Peyer's patch (tissue), 4 donors: Measurements from ENCODE around the gene RAB24. TPM values are rescaled to one million over a fixed set of nuclear protein-coding genes. Genes with fewer than 3 reads are reported as not detected.
"Not testable (repeated sequence)": the region's sequence is repeated elsewhere in the genome, so short reads cannot be mapped to it uniquely, and the experiment has no call there.

Experiments used
- DNase-seq, 3 donors: peaks; one replicate each; pipeline ENCODE4 v3.0.0-alpha.2; 2017 to 2019
- H3K27ac ChIP-seq, 4 donors: fragments of 200-600 bp; sonication (generic); one replicate each; pipeline ENCODE4 v1.5.1; 2016 to 2019
- H3K27me3 ChIP-seq, 2 donors: fragments of 200-600 bp; sonication (generic); one replicate each; pipeline ENCODE4 v1.5.1; 2019
- H3K36me3 ChIP-seq, 3 donors: fragments of 200-600 bp; sonication (generic); one replicate each; pipeline ENCODE4 v1.5.1; 2016 to 2019
- H3K4me1 ChIP-seq, 4 donors: fragments of 200-600 bp; sonication (generic); one replicate each; pipeline ENCODE4 v1.5.1; 2016 to 2019
- H3K4me3 ChIP-seq, 4 donors: fragments of 200-600 bp; sonication (generic); 1 replicate in 3 of 4; 2 replicates in 1 of 4; pipeline ENCODE4 v1.5.1; 2016 to 2019; ENCODE audit warnings: mild to moderate bottlenecking in 1 of 4
- H3K9me3 ChIP-seq, 4 donors: fragments of 200-600 bp; sonication (generic); one replicate each; pipeline ENCODE4 v1.5.1; 2016 to 2019; ENCODE audit warnings: mild to moderate bottlenecking in 1 of 4
- POLR2A ChIP-seq, 2 donors: fragments of 450-650 bp; IDR thresholded peaks; one replicate each; pipeline ENCODE4 v1.5.1; 2017; ENCODE audit warnings: antibody characterized with exemption in 2 of 2, mild to moderate bottlenecking in 2 of 2, moderate library complexity in 2 of 2
- total RNA-seq, 4 donors: library from RNA; depleted of rRNA; stranded (reverse); fragments of >200 nt; gene quantifications; one replicate each; pipeline ENCODE4 v1.1.0, GENCODE V29; 2016
- TF ChIP-seq, protein P1 (sequence below), 6 experiments: fragments of 450-650 bp in 4 of 6; fragments of 200-600 bp in 2 of 6; sonication (generic) in 1 of 6; IDR thresholded peaks; one replicate each; pipeline ENCODE4 v1.5.1; 2017 to 2019; ENCODE audit warnings: antibody characterized with exemption in 6 of 6, mild to moderate bottlenecking in 3 of 6, moderate library complexity in 1 of 6

The RAB24 gene
- total RNA-seq, 4 donors from 2014 or later = 37.0 to 58.6 (median 46.3) TPM

DNA sequence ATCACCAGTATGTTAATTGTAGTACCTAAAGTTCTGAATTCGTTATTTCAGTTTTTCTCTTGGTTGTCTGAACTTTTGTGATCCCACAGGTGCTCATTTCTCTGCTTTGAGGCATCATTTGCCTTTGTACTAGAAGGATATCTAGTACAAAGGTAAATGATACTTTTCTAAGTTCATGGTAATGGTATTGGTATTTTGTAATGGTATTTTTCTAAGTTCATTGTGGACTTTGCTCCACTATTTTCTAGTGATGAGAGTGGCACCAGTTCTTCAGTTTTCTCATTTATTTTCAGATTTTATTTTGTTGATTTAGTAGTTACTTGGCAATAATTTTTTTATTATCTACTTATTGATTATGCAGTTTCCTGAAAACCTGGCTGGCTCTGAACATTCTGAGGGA, 42.0 kb downstream of the RAB24 start:
- Histone ChIP-seq H3K9me3 (no peaks in the 10 kb centered on the region), H3K4me1 (no peaks in the 10 kb centered on the region), H3K36me3 (peaks cover 0 to 78% (median 3%) of the 10 kb centered on the region in 3 donors), H3K27ac (no peak overlapping the region), H3K4me3 (no peak overlapping the region), H3K27me3 (no peaks in the 10 kb centered on the region)
- TF ChIP-seq POLR2A (IDR thresholded peaks at IDR 0.05) = no peak
- TF ChIP-seq, protein P1, sequence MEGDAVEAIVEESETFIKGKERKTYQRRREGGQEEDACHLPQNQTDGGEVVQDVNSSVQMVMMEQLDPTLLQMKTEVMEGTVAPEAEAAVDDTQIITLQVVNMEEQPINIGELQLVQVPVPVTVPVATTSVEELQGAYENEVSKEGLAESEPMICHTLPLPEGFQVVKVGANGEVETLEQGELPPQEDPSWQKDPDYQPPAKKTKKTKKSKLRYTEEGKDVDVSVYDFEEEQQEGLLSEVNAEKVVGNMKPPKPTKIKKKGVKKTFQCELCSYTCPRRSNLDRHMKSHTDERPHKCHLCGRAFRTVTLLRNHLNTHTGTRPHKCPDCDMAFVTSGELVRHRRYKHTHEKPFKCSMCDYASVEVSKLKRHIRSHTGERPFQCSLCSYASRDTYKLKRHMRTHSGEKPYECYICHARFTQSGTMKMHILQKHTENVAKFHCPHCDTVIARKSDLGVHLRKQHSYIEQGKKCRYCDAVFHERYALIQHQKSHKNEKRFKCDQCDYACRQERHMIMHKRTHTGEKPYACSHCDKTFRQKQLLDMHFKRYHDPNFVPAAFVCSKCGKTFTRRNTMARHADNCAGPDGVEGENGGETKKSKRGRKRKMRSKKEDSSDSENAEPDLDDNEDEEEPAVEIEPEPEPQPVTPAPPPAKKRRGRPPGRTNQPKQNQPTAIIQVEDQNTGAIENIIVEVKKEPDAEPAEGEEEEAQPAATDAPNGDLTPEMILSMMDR (IDR thresholded peaks at IDR 0.05) = no peak
- DNase-seq = no peak

DNA sequence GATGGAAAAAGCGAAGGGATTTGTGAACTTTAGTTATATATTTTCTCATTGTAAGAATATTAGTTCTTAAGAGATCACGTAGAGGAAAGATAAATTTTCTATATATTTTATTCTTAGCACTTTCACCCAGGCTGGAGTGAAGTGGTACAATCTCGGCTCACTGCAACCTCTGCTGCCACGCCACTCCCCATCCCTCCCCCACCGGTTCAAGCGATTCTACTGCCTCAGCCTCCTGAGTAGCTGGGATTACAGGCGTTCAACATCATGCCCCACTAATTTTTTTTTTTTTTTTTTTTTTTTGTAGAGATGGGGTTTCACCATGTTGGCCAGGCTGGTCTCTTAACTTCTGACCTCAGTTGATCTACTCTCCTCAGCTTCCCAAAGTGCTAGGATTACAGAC, 42.6 kb downstream of the RAB24 start:
- Histone ChIP-seq H3K9me3 (no peaks in the 10 kb centered on the region), H3K27ac (no peak overlapping the region), H3K4me1 (no peaks in the 10 kb centered on the region), H3K27me3 (no peaks in the 10 kb centered on the region), H3K36me3 (peaks cover 0 to 77% (median 3%) of the 10 kb centered on the region in 3 donors), H3K4me3 (no peak overlapping the region)
- no peak for TF ChIP-seq POLR2A (IDR thresholded peaks at IDR 0.05)
- TF ChIP-seq, protein P1 (IDR thresholded peaks at IDR 0.05) = no peak
- no peak for DNase-seq

DNA sequence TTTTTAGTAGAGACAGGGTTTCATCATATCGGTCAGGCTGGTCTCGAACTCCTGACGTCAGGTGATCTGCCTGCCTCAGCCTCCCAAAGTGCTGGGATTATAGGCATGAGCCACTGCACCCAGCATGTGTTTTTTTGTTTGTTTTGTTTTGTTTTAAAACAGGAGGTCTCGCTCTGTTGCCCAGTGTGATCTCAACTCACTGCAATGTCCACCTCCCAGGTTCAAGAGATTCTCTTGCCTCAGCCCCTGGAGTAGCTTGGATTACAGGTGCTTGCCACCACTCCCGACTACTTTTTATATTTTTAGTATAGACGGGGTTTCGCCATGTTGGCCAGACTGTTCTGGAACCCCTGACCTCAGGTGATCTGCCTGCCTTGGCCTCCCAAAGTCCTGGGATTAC, 44.8 kb downstream of the RAB24 start:
- not testable (repeated sequence) for H3K27me3 ChIP-seq, DNase-seq
- peaks cover 0 to 89% (median 3%) of the 10 kb centered on the region in 3 donors for H3K36me3 ChIP-seq

DNA sequence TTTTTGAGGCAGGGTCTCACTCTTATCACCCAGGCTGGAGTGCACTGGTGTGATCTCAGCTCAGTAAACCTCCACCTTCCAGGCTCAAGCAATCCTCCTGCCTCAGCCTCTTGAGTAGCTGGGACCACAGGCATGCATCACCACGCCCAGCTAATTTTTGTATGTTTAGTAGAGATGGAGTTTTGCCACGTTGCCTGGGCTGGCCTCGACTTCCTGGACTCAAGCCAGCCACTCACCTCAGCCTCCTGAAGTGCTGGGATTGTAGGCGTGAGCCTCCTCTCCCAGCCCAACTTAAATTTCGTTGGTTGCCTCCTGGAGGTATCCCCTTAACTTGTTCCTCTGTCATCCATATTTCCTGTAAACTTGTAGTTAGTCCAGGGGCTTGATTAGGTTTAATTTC, 47.2 kb downstream of the RAB24 start:
- DNase-seq = no peak
- no peak overlapping the region for H3K4me3 ChIP-seq
- no peaks in the 10 kb centered on the region for H3K4me1 ChIP-seq
- H3K36me3 ChIP-seq = peaks cover 0 to 95% (median 3%) of the 10 kb centered on the region in 3 donors
- H3K9me3 ChIP-seq = no peaks in the 10 kb centered on the region
- no peak overlapping the region for H3K27ac ChIP-seq
- H3K27me3 ChIP-seq = no peaks in the 10 kb centered on the region
- TF ChIP-seq, protein P1 (IDR thresholded peaks at IDR 0.05) = no peak
- TF ChIP-seq POLR2A (IDR thresholded peaks at IDR 0.05) = no peak

More for the DNA sequence above, 44.8 kb downstream of the RAB24 start:
- H3K9me3 ChIP-seq, H3K27ac ChIP-seq, H3K4me1 ChIP-seq, H3K4me3 ChIP-seq: not testable (repeated sequence)

DNA sequence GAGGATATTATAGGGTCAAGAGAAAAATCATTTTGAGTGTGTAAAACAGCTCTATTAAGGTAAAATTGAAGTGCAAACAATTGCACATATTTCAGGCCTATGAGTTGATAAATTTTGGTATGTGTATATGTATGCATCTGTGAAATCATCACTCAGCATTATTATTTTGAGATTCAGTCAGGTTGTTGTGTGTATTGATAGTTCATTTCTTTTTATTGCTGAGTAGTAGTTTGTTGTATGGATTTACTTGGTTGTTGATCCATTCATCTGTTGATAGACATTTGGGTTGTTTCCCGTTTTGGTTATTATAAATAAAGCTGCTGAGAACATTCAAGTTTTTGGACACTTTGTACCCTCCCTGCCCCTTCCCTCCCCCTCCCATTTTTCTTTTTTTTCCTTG, 50.3 kb downstream of the RAB24 start:
- Histone ChIP-seq H3K4me1 (no peaks in the 10 kb centered on the region), H3K4me3 (no peak overlapping the region), H3K9me3 (no peaks in the 10 kb centered on the region), H3K27ac (no peak overlapping the region), H3K36me3 (peaks cover 0 to 96% (median 0%) of the 10 kb centered on the region in 3 donors), H3K27me3 (no peaks in the 10 kb centered on the region)
- TF ChIP-seq, protein P1 (IDR thresholded peaks at IDR 0.05) = no peak
- no peak for TF ChIP-seq POLR2A (IDR thresholded peaks at IDR 0.05)
- no peak for DNase-seq

Other genes with a start within 250 kb of the RAB24 start
- 100 to 1,000 TPM in 1 of 4 donors, 10 to 100 TPM in 3; 43.0 to 264 (median 72.3) TPM for gene FGFR4, start 216.8 kb downstream of the RAB24 start, total RNA-seq
- gene NSD1, start 169.9 kb downstream of the RAB24 start, total RNA-seq = 100 to 1,000 TPM in 1 of 4 donors, 10 to 100 TPM in 3; 46.4 to 112 (median 50.1) TPM
- 100 to 1,000 TPM in 3 of 4 donors, 10 to 100 TPM in 1; 55.3 to 215 (median 132) TPM for gene PRELID1, start 80 bp upstream of the RAB24 start, total RNA-seq
- 10 to 100 TPM in 3 of 4 donors, 1 to 10 TPM in 1; 6.8 to 25.8 (median 18.5) TPM for gene MXD3, start 8.2 kb upstream of the RAB24 start, total RNA-seq
- 100 to 1,000 TPM; 193 to 321 (median 268) TPM for gene LMAN2, start 47.9 kb upstream of the RAB24 start, total RNA-seq
- 10 to 100 TPM; 19.4 to 41.0 (median 23.3) TPM for gene RGS14, start 54.2 kb upstream of the RAB24 start, total RNA-seq
- gene SLC34A1, start 80.7 kb upstream of the RAB24 start, total RNA-seq = under 1 TPM in 1 of 4 donors, not detected in 3; 0.35 TPM
- gene PFN3, start 96.9 kb upstream of the RAB24 start, total RNA-seq = not detected
- 10 to 100 TPM in 1 of 4 donors, 1 to 10 TPM in 3; 1.7 to 22.2 (median 7.8) TPM for gene F12, start 105.8 kb upstream of the RAB24 start, total RNA-seq
- gene GRK6, start 123.0 kb upstream of the RAB24 start, total RNA-seq = 100 to 1,000 TPM in 1 of 4 donors, 10 to 100 TPM in 3; 36.2 to 140 (median 40.7) TPM
- gene PRR7, start 143.1 kb upstream of the RAB24 start, total RNA-seq = 1 to 10 TPM in 2 of 4 donors, under 1 TPM in 1, not detected in 1; 0.70 to 2.2 (median 1.9) TPM
- gene DBN1, start 169.9 kb upstream of the RAB24 start, total RNA-seq = 10 to 100 TPM; 14.2 to 77.6 (median 23.1) TPM
- 100 to 1,000 TPM in 1 of 4 donors, 10 to 100 TPM in 3; 17.4 to 137 (median 23.3) TPM for gene PDLIM7, start 193.9 kb upstream of the RAB24 start, total RNA-seq
- 10 to 100 TPM in 1 of 4 donors, 1 to 10 TPM in 3; 2.1 to 52.0 (median 5.5) TPM for gene DOK3, start 206.1 kb upstream of the RAB24 start, total RNA-seq
- gene DDX41, start 213.2 kb upstream of the RAB24 start, total RNA-seq = 100 to 1,000 TPM; 103 to 168 (median 118) TPM